ENCODE data around the gene TFDP2.
A peak's percentile ranks its signal among the peaks of the same experiment; 100 is the strongest.

The TFDP2 gene

DNA sequence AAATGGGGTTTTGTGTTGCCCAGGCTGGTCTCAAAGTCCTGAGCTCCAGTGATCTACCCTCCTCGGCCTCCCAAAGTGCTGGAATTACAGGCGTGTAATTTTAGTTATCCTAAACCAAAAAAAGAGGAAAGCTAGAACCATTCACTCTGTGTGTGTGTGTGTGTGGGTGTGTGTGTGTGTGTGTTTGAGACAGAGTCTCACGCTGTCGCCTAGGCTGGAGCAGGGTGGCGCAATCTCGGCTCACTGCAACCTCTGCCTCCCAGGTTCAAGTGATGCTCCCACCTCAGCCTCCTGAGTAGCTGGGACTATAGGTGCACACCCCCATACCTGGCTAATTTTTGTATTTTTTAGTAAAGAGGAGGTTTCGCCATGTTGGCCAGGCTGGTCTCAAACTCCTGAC, 84.0 kb downstream of the TFDP2 start:
- no peak for DNase-seq

DNA sequence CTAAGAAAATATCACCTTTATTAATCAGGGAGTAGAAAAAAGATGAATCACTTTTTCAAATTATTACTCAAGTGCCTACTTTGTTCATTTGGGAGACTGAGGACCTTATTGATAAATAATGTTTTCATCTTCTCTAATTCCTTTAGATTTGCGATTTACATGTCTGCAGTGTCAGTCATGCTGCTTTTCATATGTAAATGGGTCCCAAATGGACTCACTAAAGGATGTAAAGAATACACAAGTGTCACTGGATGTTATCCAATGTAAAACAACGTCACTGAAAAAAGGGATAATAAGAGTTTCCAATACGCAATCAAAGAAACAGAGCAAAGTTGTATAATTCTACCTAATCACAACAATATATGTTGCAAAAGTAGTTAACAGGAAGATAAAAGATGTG, 84.9 kb downstream of the TFDP2 start:
- no peak for DNase-seq

DNA sequence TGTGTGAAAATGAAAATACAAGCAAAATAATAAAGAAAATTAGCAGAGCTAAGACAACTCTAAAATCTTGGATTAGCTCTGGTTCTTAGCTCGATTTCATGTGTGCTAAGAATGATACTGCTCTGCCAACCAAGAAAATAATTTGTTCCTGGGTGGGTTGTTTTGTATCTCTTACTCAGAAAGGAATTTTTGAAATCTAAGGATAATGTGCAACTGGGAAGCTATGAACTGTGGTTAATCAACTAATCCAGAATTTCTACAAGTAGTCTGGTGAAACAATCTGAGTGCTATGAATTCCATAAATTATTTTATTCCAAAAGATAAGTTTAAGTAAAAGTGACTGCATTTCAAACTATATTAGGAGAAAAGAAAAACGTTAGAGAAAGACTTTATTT, 92.0 kb downstream of the TFDP2 start:
- no peak for DNase-seq

DNA sequence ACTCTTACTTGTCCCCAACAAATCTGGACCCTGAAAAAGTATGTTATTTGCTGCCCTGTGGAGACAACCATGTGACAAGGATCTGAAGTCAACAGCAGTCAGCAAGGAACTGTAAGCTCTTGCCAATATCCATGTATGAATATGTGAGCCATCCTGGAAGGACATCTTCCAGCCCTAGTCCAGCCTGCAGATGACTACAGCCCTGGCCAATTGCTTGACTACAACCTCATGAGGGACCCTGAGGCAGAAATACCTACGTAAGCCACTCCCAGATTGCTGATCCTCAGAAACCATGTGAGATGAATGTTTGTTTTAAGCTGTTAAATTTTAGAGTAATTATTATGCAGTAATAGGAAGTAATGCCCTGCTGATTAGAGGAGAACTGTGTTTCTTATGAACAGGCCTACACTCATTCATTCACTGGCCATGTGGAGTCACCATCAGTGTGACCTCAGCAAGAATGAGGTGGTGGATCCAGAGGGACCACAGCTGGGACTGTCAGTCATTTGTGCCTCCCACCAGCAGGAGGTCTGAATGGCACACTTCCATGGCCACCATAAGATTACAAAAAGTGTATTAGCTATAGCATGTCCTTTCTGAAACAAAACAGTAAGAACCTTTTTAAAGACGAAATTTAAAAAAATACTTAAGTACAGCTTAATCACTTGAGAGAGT, 92.6 kb downstream of the TFDP2 start:
- DNase-seq = no peak

DNA sequence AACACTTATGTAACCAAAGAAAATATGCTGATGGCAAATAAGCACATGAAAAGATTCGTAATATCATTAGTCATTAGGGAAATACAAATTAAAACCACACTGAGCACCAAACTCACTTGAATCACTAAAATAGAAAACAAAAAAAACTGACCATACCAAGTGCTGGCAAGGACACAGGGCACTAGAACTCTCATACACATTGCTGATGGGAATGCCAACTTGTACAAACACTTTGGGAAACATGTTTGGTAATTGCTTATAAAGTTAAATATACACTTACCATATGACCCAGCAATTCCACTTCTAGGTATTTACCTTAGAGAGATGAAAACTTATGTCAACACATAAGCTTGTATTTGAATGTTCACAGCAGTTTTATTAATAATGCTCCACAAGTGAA, 95.5 kb downstream of the TFDP2 start:
- DNase-seq = no peak

DNA sequence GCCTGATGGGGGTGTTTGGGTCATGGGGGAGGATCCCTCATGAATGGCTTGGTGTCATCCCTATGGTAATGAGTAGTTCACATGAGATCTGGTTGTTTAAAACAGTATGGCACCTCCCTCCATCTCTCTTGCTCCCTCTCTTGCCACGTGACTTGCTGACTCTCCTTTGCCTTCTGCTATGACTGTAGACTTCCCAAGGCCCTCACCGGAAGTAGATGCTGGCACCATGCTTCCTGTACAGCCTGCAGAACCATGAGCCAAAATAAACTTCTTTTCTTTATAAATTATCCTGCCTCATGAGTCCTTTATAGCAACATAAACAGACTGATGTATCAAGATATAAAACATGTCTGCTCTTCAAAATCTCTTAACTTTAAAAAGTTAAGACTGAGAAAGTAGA, 96.1 kb downstream of the TFDP2 start:
- DNase-seq = no peak

DNA sequence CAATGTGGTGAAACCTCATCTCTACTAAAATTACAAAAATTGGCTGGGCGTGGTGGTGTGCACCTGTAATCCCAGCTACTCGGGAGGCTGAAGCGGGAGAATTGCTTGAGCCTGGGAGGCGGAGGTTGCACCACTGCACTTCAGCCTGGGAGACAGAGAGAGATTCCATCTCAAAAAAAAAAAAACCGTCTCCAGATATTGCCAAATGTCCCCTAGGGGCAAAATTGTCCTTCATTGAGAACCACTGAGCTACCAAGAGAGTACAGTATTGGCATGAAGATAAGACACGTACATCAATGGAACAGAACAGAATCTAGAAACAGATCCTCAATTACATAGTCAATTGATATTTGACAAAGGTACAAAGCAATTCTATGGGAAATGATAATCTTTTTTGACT, 98.0 kb downstream of the TFDP2 start:
- DNase-seq = no peak

DNA sequence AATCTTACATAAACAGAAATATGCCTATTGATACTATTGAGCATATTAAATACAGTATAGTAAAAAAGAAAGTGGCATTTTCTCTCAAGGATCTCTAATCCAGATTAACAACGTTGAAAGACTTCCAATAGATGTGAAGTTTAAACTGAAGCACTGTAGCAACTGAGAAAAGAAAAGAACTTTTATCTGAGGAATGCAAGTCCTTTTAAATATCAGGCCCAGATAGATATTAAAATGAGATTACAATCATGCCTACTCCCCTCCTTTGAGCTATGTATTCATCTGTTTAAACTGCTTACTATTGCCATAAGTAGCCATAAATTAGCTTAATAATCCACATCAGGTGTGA, 102.3 kb downstream of the TFDP2 start:
- DNase-seq = no peak

DNA sequence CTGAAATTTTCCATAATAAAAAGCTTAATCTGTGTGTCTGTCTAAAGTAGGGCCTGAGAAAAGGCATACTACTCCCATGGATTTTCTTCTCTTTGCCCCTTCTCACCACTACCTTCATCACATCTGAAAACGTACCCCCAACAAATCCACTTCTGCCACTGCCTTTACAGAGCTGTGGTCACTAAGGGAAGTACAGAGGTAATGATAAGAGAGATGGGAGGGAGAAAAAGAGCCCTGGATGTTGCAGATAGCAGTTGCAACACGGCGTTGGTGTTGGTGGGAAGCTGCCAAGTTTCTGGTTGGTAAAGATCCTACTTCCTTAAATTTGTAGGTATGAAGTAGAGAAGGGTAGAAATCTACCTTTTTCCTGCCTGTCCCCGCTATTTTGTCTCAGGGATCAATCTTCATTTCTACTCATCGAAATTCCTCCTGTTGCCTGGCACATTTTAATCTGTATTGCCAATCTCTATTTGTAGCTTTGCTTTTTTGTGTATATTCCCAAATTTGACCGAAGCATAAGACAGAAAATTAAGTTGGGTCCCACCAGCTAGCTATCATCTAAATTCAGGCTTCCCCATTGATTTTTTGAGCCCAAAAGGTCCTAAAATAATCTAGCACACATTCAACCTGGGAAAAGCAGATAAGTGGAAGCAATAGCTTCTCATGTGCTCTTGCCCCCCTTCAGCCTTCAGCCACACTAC, 102.9 kb downstream of the TFDP2 start:
- no peak for DNase-seq

DNA sequence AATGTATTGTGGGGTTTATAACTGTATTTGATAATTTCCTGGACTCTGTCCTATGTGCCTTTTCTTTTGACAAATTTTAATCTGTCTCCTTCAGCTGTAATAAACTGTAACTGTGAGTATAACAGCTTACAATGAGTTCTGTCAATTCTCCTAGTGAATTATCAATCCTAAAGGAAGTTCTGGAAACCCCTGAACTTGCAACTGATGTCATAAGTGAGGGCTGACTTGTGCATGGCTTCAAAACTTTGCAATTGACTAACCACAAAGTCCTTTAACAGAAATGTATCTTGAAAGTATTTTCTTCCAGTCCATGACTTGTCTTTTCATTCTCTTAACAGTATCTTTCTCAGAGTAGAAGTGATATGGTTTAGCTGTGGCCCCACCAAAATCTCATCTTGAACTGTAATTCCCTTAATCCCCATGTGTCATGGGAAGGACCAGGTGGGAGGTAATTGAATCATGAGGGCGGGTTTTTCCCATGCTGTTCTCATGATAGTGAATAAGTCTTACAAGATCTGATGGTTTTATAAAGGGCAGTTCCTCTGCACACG, 108.3 kb downstream of the TFDP2 start:
- no peak for DNase-seq

DNA sequence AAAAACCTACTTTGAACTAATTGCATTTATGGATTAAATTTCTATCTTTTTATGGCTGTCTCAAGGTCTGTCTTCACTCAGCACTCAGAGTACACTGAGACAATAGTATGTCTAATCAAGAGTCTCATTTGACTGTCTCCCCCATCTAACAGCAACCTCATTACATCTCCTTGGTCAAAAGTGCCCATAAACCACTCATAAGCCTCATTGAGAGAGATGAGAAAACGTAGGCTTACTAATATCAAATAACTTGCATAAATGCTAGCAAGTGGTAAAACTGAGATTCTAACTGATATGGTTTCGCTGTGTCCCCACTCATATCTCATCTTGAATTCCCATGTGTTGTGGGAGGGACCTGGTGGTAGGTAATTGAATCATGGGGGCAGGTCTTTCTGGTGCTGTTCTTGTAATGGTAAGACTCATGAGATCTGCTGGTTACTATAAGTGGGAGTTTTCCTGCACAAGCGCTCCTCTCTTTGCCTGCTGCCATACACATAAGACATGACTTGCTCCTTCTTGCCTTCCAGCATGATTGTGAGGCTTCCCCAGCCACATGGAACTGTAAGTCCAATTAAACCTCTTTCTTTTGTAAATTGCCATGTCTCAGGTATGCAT, 113.9 kb downstream of the TFDP2 start:
- DNase-seq = no peak

DNA sequence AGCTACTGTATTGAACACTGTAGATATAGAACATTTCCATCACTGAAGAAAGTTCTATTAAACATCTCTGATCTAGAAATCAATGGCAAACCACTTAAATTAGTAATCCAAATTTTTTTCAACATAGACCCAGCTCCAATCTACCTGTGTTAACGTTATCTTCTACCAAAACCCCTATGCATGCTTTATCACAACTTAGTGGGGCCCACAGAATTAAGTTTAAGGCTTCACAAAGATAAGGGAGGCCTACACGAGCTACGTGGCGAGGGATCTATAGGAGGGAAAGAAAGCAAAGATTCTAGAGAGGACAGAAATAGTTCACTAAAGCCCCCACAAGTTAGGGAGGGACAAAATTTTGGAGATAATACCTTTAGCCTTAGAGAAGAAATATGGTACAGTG, 116.1 kb downstream of the TFDP2 start:
- no peak for DNase-seq

DNA sequence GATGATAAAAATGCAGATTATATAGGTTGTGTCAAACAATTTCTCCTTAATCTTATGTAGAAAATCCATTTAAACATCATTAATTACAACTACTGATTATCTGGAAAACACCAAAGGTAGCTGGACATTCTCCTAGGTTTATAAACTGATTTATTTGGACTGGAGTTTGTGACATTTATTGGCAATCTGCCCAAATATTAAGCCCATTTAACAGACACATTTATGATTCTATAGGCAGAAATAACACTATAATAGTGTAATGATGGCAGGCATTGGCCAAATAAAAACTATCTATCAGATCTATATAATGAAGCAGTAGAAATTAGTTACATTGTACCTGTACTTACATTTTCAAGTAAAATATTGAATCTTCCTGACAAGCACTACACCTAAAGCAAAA, 117.8 kb downstream of the TFDP2 start:
- DNase-seq = no peak

DNA sequence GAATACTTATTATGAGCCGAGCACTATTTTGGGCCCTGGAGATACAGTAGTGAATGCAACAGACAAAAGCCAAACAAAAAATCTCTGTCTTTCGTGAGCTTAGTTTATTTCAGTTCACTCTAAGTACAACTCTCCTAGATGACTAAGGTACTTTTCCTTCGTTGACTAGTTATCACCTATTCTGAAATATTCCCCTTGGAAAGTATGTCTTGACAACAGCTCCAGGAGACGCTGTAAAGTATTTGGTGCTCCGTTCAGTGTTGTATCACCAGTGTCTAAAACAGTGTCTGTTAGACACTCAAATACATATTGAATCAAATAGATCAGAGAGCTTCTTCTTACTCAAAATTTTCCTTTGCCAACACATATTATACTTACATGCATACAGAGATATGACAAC, 119.6 kb downstream of the TFDP2 start:
- DNase-seq = no peak

DNA sequence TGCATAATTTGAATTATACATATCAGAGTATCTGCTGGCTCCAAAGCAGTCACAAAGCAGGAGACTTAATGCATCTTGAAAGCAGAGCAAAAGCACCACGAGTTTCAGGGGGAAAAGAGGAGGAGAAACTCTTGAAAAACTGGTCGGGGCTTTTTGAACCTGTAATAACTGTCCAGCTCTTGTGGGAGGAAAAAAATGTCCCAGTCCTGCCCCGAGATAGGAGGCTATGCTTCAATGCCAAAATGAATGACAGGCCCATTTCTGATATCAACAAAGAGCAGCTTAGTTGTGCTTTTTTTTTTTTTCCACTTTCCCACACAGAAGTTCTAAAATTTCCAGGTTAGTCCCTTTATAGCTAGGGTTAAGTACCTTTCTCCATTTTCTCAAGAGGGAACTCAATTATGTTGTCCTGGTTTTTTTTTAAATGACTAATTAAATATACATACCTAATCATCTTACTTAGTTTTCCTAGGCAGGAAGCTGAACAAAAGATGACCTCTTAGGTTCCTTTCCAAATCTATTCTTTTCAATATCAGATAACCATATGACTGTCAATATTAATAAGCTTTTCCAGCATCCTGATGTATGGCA, 120.2 kb downstream of the TFDP2 start:
- DNase-seq = no peak

DNA sequence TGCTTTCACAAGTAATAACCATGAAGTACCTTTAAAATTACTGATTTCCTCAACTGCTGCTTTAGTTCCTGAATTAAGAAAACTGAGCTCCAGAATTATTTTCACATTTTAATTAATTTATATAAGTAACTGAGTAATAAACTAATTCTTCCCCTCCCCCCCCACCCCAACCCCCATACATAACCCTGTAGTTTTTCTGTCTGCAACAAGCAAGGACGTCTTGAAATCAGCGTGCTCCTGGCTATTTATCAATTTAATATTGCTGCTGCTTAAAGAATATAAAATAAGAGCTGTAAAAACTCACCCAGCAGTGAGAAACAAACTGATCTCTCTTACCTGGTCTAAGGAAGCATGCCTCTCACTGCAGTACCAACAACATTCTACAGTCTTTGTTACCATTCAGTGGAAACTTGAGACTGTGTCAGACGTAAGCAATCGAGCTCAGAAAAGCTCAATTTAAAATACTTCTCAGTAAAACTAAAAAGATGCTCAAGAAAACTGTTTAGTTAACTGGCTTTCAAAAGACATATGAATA, 121.0 kb downstream of the TFDP2 start:
- DNase-seq = peak; percentile 24

DNA sequence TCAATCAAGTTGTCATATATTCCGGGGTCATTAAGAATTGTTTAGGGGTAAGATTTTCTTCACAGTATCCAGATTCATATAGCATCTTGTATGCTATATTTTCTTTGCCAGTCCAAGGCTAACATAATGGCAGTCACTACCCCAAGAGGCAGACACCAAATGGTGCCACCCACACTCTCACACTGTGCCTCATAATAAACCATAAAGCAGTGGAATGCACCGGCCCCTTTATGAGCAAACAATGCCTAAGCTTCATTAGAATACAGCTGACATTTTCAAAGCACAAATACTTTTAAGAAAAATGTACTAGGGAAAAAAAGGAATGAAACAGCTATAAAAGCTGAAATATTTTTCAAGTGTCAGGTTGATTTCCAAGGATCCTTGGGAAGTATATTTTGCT, 121.6 kb downstream of the TFDP2 start:
- peak; percentile 48 for DNase-seq

DNA sequence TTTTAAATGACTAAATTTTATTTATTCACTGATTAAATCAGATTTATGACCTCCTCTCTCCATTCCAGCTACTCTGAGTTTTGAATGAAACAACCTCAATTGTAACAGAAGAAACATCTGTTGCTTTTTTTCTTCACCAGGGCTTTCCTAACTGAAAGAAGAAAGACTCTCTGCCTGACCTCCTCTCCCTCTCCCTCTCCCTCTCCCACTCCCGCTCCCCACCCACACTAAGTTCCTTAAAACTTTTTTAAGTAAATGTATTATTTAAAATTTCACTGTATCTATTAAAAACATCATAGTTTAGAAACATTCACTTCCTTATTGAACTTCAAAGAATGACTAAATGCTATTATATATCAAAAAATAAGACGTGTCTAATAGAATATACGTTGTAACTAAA, 122.0 kb downstream of the TFDP2 start:
- no peak for DNase-seq

DNA sequence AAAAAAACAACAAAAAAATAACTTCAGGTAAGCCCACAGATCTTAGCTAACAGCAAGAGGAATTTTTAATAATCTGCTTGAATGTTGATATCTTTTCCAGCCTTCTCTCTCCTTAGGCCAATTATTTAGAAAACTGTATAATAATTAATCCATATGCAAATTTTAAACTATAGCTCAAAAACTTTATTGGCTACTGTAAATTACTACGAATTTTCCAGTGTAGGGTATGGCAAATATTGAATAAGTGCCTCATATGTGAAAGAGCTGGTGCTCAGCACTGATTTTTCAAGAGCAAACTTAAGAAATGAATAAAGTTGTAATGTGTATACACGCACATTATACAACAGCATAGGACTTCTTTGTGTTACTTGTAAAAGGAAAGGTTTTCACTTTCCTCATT, 123.0 kb downstream of the TFDP2 start:
- DNase-seq = no peak

DNA sequence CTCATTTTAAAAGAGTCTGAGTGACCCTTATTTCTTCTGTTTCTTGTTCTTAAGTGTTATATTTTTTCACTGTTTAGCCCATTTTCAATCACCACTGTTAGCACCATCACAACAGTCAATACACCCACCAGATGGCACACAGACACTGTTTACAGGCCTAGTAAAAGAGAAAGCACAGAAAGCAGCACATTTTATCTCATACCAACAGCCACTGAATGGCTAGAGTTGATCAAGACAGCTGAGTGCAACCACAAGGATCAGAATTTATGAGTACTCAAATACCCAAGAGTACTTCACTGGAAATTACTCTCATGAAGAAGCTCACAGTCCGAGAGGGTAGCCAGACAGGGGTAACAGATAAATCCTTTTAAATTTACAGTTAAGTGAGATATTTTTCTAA, 127.0 kb downstream of the TFDP2 start:
- DNase-seq = no peak

DNA sequence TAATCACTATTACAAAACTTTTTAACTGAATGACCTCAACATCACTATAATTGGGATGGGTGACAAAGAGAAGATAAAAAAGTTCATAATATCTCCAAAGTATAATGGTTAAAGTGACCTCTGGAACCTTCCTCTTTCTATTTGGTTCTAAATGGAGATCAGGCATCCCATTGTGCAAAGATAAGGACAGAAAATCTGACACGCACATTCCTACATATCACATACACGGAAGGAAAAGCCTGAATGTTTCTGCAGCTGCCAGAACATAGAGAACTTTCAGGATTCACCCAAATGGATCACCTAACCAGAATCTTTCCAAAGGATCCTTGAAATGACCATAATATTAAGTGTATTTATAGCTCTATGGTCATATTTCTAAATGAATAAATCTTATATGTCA, 128.2 kb downstream of the TFDP2 start:
- DNase-seq = no peak

DNA sequence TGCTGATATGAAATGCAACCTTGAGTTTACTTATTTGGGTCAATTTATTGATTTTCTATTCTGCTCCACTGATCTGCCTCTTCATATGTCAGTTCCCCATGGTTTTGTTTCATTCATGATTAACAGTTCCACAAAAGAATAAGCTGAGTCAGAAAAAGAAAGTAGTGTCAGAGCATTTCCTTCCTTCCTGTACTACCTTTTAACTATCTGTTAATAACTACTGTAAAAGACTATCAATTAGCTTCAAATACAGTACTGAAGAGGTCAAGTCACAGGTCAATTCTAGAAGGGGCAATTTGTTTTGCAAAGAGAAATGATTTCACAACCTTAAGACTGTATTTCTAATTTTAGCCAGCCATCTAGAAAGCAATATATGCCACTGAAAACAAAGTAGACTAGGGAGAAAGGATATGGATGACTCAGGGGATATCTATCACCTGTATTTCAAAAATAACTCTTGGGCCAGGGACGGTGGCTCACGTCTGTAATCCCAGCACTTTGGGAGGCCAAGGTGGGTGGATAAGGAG, 129.5 kb downstream of the TFDP2 start:
- DNase-seq = no peak

DNA sequence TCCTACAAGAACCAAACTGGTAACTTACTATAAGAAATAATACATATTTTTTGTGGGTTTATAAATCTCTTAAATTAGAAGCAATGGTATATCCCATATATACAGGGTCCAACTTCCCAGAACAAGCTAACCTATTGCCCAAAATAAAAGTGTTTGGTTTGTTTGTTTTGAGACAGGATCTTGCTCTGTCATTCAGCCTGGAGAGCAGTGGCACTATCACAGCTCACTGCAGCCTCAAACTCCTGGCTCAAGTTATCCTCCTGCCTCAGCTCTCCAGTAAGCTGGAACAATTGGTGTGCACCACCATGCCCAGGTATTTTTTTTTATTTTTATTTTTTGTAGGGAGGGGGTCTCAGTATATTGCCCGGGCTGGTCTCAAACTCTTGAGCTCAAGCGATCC, 135.4 kb downstream of the TFDP2 start:
- no peak for DNase-seq

Data from stimulated activated CD4-positive, alpha-beta T cell treated with anti-CD3 and anti-CD28 coated beads, Interleukin-15, amount 100 ng/mL, for 24 hours (primary cell).